ENCODE data around the gene SNX25.

DNA sequence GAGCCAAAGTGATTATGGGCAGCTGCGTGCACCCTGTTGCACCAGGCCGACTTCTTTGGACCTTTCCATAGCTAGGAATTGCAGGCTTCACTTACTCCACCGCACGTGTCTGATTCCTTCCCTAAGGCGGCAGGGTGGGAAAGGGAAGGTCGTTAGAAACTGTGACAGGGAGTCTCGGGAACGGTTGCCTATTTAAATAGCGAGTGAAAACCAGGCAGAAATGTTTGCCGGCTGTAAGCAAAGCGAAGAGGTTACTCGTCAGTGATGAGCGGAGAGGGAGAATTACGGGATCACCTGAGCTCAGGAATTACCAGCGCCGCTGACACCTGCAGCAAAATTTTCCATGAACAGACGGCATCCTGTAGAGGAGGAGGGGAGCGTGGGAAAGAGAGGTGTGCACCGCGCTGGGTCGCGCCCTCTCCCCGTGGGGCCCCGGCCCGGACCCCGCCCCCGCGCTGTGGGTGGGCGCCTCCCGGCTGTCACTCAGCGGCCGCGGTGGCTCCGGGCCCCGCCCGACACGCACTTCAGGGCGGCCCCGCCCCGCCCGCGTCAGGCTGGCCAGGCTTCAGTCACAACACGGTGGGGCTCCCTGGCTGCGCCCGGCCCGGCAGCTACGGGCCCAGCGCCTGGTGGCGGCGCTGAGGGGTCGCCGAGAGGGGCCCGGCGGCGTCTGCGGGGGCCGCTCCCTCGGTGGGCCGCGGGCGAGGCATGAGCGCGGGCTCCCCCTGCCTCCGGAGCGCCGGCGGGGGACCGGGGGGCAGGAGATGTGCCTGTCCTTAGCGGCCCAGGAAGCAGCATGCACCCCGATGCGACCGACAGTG, at the start of gene SNX25:
- TF ChIP-seq CTCF (conservative IDR thresholded peaks at IDR 0.05; ENCODE audit: low read depth, low read length) (no peak), EZH2 (IDR thresholded peaks at IDR 0.05; ENCODE audit: low read length, unreplicated experiment) (no peak)

Data from PC-3 (cell line).